ENCODE results near the gene GAS2L1. TPM values are rescaled to one million over a fixed set of nuclear protein-coding genes. Genes with fewer than 3 reads are reported as not detected.

GAS2L1 gene
- polyA plus RNA-seq, 1 donor from 2014 or later, result 0.77 TPM

GRCh38 chr22:29302402-29302680 lies 4.1 kb upstream of the GAS2L1 start:
- Histone ChIP-seq H2AFZ (ENCODE audit: low read depth, low read length) (no peak overlapping the region), H3F3A (ENCODE audit: insufficient read depth, low read length, poor library complexity, severe bottlenecking) (no peaks in the 10 kb centered on the region), H3K4me2 (ENCODE audit: low read length) (no peak overlapping the region), H3K9me3 (ENCODE audit: low read length) (no peaks in the 10 kb centered on the region), H3K9ac (ENCODE audit: low read length) (no peak overlapping the region), H3K4me3 (ENCODE audit: low read length) (no peak overlapping the region), H3K9me2 (ENCODE audit: insufficient read depth, low read length) (no peaks in the 10 kb centered on the region), H4K20me1 (ENCODE audit: insufficient read depth) (no peaks in the 10 kb centered on the region), H3K36me3 (ENCODE audit: insufficient read depth, low read length) (peaks cover 4% of the 10 kb centered on the region), H3K79me2 (replicated peaks; ENCODE audit: insufficient read depth, low read length) (no peaks in the 10 kb centered on the region), H3K27me3 (ENCODE audit: insufficient read depth, low read depth, low read length) (peaks cover 11% of the 10 kb centered on the region), H3K27ac (ENCODE audit: low read length) (no peak overlapping the region)
- TF ChIP-seq POLR2AphosphoS5 (IDR thresholded peaks at IDR 0.05), result no peak
- no peak for TF ChIP-seq REST (IDR thresholded peaks at IDR 0.05; ENCODE audit: borderline replicate concordance)
- no peak for TF ChIP-seq RAD21 (conservative IDR thresholded peaks at IDR 0.05)
- no peak for TF ChIP-seq EZH2 (IDR thresholded peaks at IDR 0.05; ENCODE audit: borderline replicate concordance, insufficient read depth, low read length, poor library complexity, severe bottlenecking)
- no peak for TF ChIP-seq TAF1 (IDR thresholded peaks at IDR 0.05; ENCODE audit: low read depth)
- TF ChIP-seq SMC3 (conservative IDR thresholded peaks at IDR 0.05; ENCODE audit: poor library complexity), result no peak
- TF ChIP-seq MXI1 (conservative IDR thresholded peaks at IDR 0.05; ENCODE audit: poor library complexity, severe bottlenecking), result no peak
- TF ChIP-seq EP300 (conservative IDR thresholded peaks at IDR 0.05; ENCODE audit: poor library complexity, severe bottlenecking), result no peak
- TF ChIP-seq CTCF (IDR thresholded peaks at IDR 0.05; ENCODE audit: poor library complexity, severe bottlenecking), result no peak

GRCh38 chr22:29302681-29303465 lies 3.6 kb upstream of the GAS2L1 start:
- H4K20me1 ChIP-seq (ENCODE audit: insufficient read depth), result no peaks in the 10 kb centered on the region

More at GRCh38 chr22:29302681-29303465, 3.6 kb upstream of the GAS2L1 start:
- Histone ChIP-seq H3K27me3 (ENCODE audit: insufficient read depth, low read depth, low read length) (peaks cover 11% of the 10 kb centered on the region), H2AFZ (ENCODE audit: low read depth, low read length) (no peak overlapping the region), H3K36me3 (ENCODE audit: insufficient read depth, low read length) (no peaks in the 10 kb centered on the region), H3K27ac (ENCODE audit: low read length) (no peak overlapping the region), H3K9me2 (ENCODE audit: insufficient read depth, low read length) (no peaks in the 10 kb centered on the region), H3K79me2 (replicated peaks; ENCODE audit: insufficient read depth, low read length) (no peaks in the 10 kb centered on the region), H3K9me3 (ENCODE audit: low read length) (no peaks in the 10 kb centered on the region), H3F3A (ENCODE audit: insufficient read depth, low read length, poor library complexity, severe bottlenecking) (no peaks in the 10 kb centered on the region), H3K9ac (ENCODE audit: low read length) (no peak overlapping the region), H3K4me3 (ENCODE audit: low read length) (no peak overlapping the region), H3K4me2 (ENCODE audit: low read length) (no peak overlapping the region)
- no peak for TF ChIP-seq EP300 (conservative IDR thresholded peaks at IDR 0.05; ENCODE audit: poor library complexity, severe bottlenecking)
- no peak for TF ChIP-seq REST (IDR thresholded peaks at IDR 0.05; ENCODE audit: borderline replicate concordance)
- TF ChIP-seq RAD21 (conservative IDR thresholded peaks at IDR 0.05), result no peak
- no peak for TF ChIP-seq MXI1 (conservative IDR thresholded peaks at IDR 0.05; ENCODE audit: poor library complexity, severe bottlenecking)
- no peak for TF ChIP-seq TAF1 (IDR thresholded peaks at IDR 0.05; ENCODE audit: low read depth)
- TF ChIP-seq POLR2AphosphoS5 (IDR thresholded peaks at IDR 0.05), result no peak
- no peak for TF ChIP-seq SMC3 (conservative IDR thresholded peaks at IDR 0.05; ENCODE audit: poor library complexity)
- TF ChIP-seq EZH2 (IDR thresholded peaks at IDR 0.05; ENCODE audit: borderline replicate concordance, insufficient read depth, low read length, poor library complexity, severe bottlenecking), result no peak
- no peak for TF ChIP-seq CTCF (IDR thresholded peaks at IDR 0.05; ENCODE audit: poor library complexity, severe bottlenecking)
